ENCODE results near the gene JUND. TPM values are rescaled to one million over a fixed set of nuclear protein-coding genes. Genes with fewer than 3 reads are reported as not detected.

Gene JUND
- total RNA-seq, 2 donors from 2014 or later, result 643 to 922 TPM

DNA sequence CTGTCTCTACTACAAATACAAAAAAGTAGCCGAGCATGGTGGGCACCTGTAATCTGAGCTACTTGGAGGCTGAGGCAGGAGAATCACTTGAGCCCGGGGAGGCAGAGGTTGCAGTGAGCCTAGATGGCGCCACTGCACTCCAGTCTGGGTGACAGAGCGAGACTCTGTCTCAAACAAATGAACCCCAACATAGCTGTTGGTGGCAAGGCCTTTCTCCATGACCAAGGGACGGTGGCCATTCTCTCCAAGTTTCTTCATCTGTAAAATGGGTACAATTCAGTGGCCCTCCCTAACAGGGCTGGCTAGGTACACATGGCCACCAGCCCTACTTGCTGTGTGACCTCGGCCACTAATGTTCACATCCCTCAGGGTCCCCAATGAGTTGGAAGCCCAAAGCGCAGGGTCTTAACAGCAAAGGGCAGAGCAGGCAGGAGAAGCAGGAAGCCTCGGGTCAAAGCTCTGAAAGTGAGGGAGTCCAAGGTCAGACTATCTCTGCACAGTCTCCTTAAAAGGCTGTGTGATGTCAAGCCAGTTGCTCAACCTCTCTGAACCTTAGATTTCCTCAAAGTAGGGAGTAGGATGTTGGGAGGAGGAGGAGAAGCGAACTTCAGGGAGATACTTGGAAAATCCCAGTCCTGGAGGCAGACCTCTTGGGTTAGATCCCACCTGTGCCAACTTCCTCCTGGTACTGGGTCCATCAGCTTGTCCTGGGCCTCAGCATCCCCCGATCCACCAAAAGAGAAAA lies 2.7 kb downstream of the JUND start:
- Histone ChIP-seq H3K27ac (peak overlapping the region; percentile 99 to 100), H3K9me3 (no peaks in the 10 kb centered on the region), H3K27me3 (replicated peaks; ENCODE audit: insufficient read depth) (no peaks in the 10 kb centered on the region), H3K36me3 (peaks cover 18% of the 10 kb centered on the region), H3K4me3 (peak overlapping the region; percentile 86), H3K4me1 (ENCODE audit: control insufficient read depth in 1 of 2, low read depth in 2 of 2) (peaks cover 45 to 68% of the 10 kb centered on the region in 2 donors)
- ATAC-seq (ENCODE audit: insufficient number of reproducible peaks, low FRiP score, low read depth), result no peak
- no peak for DNase-seq (ENCODE audit: low spot score)
- TF ChIP-seq, protein P1, sequence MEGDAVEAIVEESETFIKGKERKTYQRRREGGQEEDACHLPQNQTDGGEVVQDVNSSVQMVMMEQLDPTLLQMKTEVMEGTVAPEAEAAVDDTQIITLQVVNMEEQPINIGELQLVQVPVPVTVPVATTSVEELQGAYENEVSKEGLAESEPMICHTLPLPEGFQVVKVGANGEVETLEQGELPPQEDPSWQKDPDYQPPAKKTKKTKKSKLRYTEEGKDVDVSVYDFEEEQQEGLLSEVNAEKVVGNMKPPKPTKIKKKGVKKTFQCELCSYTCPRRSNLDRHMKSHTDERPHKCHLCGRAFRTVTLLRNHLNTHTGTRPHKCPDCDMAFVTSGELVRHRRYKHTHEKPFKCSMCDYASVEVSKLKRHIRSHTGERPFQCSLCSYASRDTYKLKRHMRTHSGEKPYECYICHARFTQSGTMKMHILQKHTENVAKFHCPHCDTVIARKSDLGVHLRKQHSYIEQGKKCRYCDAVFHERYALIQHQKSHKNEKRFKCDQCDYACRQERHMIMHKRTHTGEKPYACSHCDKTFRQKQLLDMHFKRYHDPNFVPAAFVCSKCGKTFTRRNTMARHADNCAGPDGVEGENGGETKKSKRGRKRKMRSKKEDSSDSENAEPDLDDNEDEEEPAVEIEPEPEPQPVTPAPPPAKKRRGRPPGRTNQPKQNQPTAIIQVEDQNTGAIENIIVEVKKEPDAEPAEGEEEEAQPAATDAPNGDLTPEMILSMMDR (IDR thresholded peaks at IDR 0.05), result no peak

DNA sequence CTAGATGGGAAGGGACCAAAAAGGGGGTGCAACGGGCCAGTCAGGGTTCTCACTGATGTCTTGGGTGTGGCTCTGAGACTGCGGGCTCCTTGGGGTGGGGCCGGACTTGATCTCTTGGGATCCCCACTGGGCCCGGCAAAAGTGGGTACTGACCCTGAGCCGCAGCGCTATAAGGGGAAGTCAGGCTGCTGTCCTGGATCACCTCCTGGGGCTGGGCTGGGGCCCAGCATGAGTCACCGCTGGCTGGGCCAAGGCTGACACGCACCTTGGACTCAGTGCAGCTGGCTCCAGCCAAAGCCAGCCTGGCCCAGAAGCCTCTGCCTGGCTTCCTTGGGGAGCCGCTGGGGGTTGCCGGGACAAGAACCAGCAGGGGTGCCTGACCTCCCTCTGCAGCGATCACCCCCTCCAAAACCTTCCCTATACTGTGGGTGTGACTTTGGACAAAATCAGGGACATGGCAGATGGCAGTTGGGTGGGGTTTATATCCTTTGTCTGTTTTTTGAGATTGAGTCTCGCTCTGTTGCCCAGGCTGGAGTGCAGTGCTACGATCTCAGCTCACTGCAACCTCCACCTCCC lies 6.6 kb downstream of the JUND start:
- ATAC-seq (ENCODE audit: insufficient number of reproducible peaks, low FRiP score, low read depth) (peak; percentile 42), DNase-seq (ENCODE audit: low spot score) (peak; percentile 41)
- H3K9me3 ChIP-seq, result no peaks in the 10 kb centered on the region
- no peaks in the 10 kb centered on the region for H3K27me3 ChIP-seq (replicated peaks; ENCODE audit: insufficient read depth)
- peak overlapping the region; percentile 50 to 58 for H3K27ac ChIP-seq
- peak overlapping the region; percentile 19 for H3K4me3 ChIP-seq
- peaks cover 21% of the 10 kb centered on the region for H3K36me3 ChIP-seq
- peaks cover 36 to 61% of the 10 kb centered on the region in 2 donors for H3K4me1 ChIP-seq (ENCODE audit: control insufficient read depth in 1 of 2, low read depth in 2 of 2)
- TF ChIP-seq, protein P1 (IDR thresholded peaks at IDR 0.05), result peak; percentile 23

DNA sequence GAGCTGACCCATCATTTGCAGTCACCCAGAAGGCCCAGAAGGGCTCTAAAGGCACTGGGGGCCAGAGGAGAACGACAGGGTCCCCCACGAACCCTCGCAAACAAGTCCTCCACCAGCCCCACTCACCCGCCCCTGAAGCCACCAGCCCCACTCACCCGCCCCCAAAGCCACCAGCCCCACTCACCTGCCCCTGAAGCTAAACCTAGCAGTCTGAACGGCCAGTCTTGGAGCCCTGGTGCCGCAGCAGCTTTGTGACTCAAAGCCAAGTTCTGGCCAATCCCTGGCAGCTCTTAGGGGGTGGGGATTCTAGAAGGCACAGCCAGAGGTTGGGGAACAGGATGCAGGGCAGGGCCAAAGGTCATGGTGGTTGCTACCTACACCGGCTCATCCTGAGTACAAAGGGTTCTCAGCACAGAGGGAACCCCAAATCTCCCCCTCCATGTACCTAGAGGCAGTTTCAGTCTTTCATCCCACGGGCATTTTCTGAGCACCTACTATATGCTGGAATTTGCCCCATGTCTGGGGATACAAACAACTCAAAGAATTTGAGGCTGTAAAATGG lies 7.1 kb downstream of the JUND start, which contains the start of gene IQCN:
IQCN (minus strand) TSS at position 234 of the 562 bp plus-strand sequence. CDS start 4,974 bp downstream, outside the sequence.
- Histone ChIP-seq H3K4me3 (peak within 1 kb of the TSS; percentile 19), H3K9me3 (no peaks in the 10 kb centered on the region), H3K27ac (peak within 1 kb of the TSS; percentile 50 to 58), H3K36me3 (peaks cover 21% of the 10 kb centered on the region), H3K27me3 (replicated peaks; ENCODE audit: insufficient read depth) (no peaks in the 10 kb centered on the region), H3K4me1 (ENCODE audit: control insufficient read depth in 1 of 2, low read depth in 2 of 2) (peaks cover 36 to 61% of the 10 kb centered on the region in 2 donors)
- TF ChIP-seq, protein P1 (IDR thresholded peaks at IDR 0.05), result no peak
- ATAC-seq (ENCODE audit: insufficient number of reproducible peaks, low FRiP score, low read depth) (no peak), DNase-seq (ENCODE audit: low spot score) (no peak)

DNA sequence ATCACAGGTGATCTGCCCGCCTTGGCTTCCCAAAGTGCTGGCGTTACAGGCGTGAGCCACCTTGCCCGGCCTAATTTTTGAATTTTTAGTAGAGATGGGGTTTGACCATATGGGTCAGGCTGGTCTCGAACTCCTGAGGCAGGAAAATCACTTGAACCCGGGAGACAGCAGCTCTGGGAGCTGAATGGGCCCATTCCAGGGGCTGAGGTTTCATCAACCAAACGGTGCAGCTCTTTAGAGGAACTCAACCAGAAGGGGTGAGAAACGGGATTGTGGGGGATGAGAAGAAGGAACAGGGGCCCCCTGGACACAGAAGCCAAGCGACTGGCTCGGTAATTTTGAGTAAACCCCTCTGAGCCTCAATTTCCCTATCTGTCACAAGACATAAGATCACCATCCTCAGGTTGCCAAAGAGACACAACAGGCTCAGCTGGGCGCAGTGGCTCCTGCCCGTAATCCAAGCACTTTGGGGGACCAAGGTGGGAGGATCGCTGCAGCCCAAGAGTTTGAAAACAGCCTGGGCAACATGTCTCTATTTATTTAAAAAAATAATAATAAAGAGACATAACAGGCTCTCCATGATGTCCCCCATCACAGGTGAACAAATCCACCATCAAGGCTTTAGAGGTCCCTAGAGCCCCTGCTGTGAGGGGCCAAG lies 7.7 kb downstream of the JUND start:
- ATAC-seq (ENCODE audit: insufficient number of reproducible peaks, low FRiP score, low read depth) (no peak), DNase-seq (ENCODE audit: low spot score) (no peak)
- peaks cover 31 to 57% of the 10 kb centered on the region in 2 donors for H3K4me1 ChIP-seq (ENCODE audit: control insufficient read depth in 1 of 2, low read depth in 2 of 2)
- H3K27me3 ChIP-seq (replicated peaks; ENCODE audit: insufficient read depth), result no peaks in the 10 kb centered on the region
- peaks cover 18% of the 10 kb centered on the region for H3K36me3 ChIP-seq
- peak overlapping the region in 1 of 2 donors; percentile 50 for H3K27ac ChIP-seq
- H3K9me3 ChIP-seq, result no peaks in the 10 kb centered on the region
- TF ChIP-seq, protein P1 (IDR thresholded peaks at IDR 0.05), result no peak
- H3K4me3 ChIP-seq, result no peak overlapping the region

DNA sequence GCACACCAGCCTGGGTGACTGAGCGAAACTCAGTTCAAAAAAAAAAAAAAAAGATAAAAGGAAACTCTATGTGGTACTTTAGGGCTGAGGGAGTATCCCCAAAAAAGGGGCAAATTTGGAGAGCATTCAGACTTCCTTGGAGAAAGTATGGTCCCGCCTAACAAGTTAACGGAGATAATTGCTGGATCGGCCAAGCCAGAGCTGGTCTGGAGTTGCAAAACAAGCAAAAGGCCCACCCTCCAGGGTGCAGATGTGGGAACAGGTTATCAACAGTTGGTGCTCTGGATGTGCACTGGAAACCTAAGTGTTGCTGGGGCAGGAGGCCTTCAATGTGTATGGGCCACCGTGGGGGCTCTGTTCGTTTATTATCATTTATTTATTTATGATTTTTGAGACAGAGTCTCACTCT lies 10.0 kb downstream of the JUND start:
- no peak overlapping the region for H3K27ac ChIP-seq
- H3K4me3 ChIP-seq, result no peak overlapping the region
- peaks cover 16 to 34% of the 10 kb centered on the region in 2 donors for H3K4me1 ChIP-seq (ENCODE audit: control insufficient read depth in 1 of 2, low read depth in 2 of 2)
- TF ChIP-seq, protein P1 (IDR thresholded peaks at IDR 0.05), result no peak
- peaks cover 24% of the 10 kb centered on the region for H3K36me3 ChIP-seq
- H3K27me3 ChIP-seq (replicated peaks; ENCODE audit: insufficient read depth), result no peaks in the 10 kb centered on the region
- ATAC-seq (ENCODE audit: insufficient number of reproducible peaks, low FRiP score, low read depth) (no peak), DNase-seq (ENCODE audit: low spot score) (no peak)
- no peaks in the 10 kb centered on the region for H3K9me3 ChIP-seq

Data from thoracic aorta (tissue), 2 donors.